DND-41 (cell line): ENCODE data around the gene CHAT.

ENCODE experiments used
- ATAC-seq: fragments of 200-7000 bp; cut with Tn5 transposase; 3 replicates; pipeline ENCODE4 v1.9.1; 2021; ENCODE audit warnings: low read depth; ENCODE audit not compliant: insufficient read depth
- DNase-seq: peaks from one replicate; pipeline ENCODE4 v3.0.0-alpha.2; 2020
- H2AFZ ChIP-seq: 2 replicates; pipeline ENCODE4 v1.6.0; 2012; ENCODE audit warnings: low read depth, low read length
- H3K27ac ChIP-seq: 2 replicates; pipeline ENCODE4 v1.5.1; 2012; ENCODE audit warnings: low read length, inconsistent platforms
- H3K27me3 ChIP-seq: fragments of 200-600 bp; sonication (generic); 2 replicates; pipeline ENCODE4 v1.6.0; 2012; ENCODE audit warnings: low read length, mild to moderate bottlenecking, inconsistent platforms; ENCODE audit not compliant: insufficient read depth, poor library complexity
- H3K36me3 ChIP-seq: 2 replicates; pipeline ENCODE4 v1.5.1; 2012; ENCODE audit warnings: low read length, inconsistent platforms; ENCODE audit not compliant: insufficient read depth
- H3K4me1 ChIP-seq: 2 replicates; pipeline ENCODE4 v1.5.1; 2012; ENCODE audit warnings: mild to moderate bottlenecking, low read length; ENCODE audit not compliant: insufficient read depth
- H3K4me2 ChIP-seq: 2 replicates; pipeline ENCODE4 v1.6.0; 2012; ENCODE audit warnings: mild to moderate bottlenecking, moderate library complexity, low read length, inconsistent platforms; ENCODE audit not compliant: insufficient read depth
- H3K4me3 ChIP-seq, 2 experiments: fragments of 200-600 bp in 1 of 2; shearing (Covaris generic) in 1 of 2; 2 replicates each; pipeline ENCODE4 v1.5.1; 2012 to 2016; ENCODE audit warnings: inconsistent platforms in 2 of 2, low read length in 2 of 2, mild to moderate bottlenecking in 2 of 2, low read depth in 1 of 2, moderate library complexity in 1 of 2
- H3K79me2 ChIP-seq: 2 replicates; pipeline ENCODE4 v1.6.0; 2012; ENCODE audit warnings: low read length, inconsistent platforms; ENCODE audit not compliant: insufficient read depth
- H3K9ac ChIP-seq: 2 replicates; pipeline ENCODE4 v1.6.0; 2012; ENCODE audit warnings: low read depth, mild to moderate bottlenecking, inconsistent platforms, low read length, moderate library complexity
- H3K9me3 ChIP-seq: 2 replicates; pipeline ENCODE4 v1.5.1; 2012; ENCODE audit warnings: low read length, moderate library complexity, mild to moderate bottlenecking, inconsistent platforms; ENCODE audit not compliant: insufficient read depth, severe bottlenecking
- H4K20me1 ChIP-seq: 2 replicates; pipeline ENCODE4 v1.6.0; 2012; ENCODE audit warnings: low read length; ENCODE audit not compliant: insufficient read depth
- EZH2 ChIP-seq: IDR thresholded peaks from 3 replicates; pipeline ENCODE4 v1.6.1; 2012; ENCODE audit warnings: borderline replicate concordance, low read depth, mild to moderate bottlenecking, moderate library complexity, low read length, inconsistent platforms; ENCODE audit not compliant: severe bottlenecking
- TF ChIP-seq, protein P1 (sequence below): IDR thresholded peaks from 2 replicates; pipeline ENCODE4 v1.5.1; 2012; ENCODE audit warnings: borderline replicate concordance, low read length, moderate library complexity, mild to moderate bottlenecking; ENCODE audit not compliant: poor library complexity, severe bottlenecking; ENCODE audit errors: extremely low read depth

Gene CHAT

DNA sequence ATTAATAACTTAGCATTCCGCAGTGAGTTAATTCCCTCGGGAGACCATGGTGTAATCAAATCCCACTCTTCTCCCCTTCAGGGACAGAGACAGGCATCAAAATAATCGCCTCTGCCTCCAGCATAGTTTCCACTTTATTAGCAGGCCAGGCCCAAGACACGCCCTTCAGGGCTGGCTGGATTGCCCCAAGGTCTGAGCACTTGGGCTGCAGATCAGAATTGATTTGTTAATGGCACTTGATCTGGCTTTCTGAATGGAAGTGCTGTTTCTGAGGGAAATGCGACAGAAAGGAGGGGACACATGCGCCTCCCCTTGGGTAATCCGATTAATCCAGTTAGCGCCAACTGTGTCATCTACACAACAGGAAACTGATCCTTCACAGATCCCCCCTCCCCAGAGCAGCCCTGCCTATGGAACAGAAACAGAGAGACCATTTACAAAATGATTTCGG, 15.6 kb downstream of the CHAT start:
- Histone ChIP-seq H3K9ac (no peak overlapping the region), H3K79me2 (no peaks in the 10 kb centered on the region), H3K27me3 (no peaks in the 10 kb centered on the region), H4K20me1 (no peaks in the 10 kb centered on the region), H3K36me3 (no peaks in the 10 kb centered on the region), H2AFZ (no peak overlapping the region), H3K9me3 (no peaks in the 10 kb centered on the region), H3K4me2 (no peak overlapping the region), H3K4me1 (no peaks in the 10 kb centered on the region), H3K4me3 (no peak overlapping the region), H3K27ac (no peak overlapping the region)
- no peak for ATAC-seq
- no peak for DNase-seq
- TF ChIP-seq EZH2 = no peak
- TF ChIP-seq, protein P1, sequence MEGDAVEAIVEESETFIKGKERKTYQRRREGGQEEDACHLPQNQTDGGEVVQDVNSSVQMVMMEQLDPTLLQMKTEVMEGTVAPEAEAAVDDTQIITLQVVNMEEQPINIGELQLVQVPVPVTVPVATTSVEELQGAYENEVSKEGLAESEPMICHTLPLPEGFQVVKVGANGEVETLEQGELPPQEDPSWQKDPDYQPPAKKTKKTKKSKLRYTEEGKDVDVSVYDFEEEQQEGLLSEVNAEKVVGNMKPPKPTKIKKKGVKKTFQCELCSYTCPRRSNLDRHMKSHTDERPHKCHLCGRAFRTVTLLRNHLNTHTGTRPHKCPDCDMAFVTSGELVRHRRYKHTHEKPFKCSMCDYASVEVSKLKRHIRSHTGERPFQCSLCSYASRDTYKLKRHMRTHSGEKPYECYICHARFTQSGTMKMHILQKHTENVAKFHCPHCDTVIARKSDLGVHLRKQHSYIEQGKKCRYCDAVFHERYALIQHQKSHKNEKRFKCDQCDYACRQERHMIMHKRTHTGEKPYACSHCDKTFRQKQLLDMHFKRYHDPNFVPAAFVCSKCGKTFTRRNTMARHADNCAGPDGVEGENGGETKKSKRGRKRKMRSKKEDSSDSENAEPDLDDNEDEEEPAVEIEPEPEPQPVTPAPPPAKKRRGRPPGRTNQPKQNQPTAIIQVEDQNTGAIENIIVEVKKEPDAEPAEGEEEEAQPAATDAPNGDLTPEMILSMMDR = no peak

DNA sequence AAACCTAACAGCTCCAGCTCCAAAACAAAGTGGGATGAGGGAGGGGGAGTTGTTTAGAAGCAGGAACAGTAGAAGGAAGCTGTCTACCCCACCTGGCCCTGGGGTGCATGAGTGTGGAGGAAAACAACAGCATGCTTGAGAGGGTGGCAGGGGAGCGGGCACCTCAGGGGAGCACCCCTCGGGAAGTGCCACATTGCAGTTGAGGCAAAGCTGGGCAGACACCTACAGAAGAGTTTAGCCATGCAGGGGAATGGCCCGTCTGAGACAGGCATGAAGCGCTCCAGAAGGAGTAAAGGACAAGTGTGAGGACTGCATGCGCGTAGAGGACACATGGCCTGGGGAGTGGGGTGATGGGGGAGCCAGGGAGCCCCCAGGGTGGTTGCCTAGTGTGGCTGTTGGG, 18.1 kb downstream of the CHAT start:
- Histone ChIP-seq H3K4me1 (no peaks in the 10 kb centered on the region), H3K4me3 (no peak overlapping the region), H3K36me3 (no peaks in the 10 kb centered on the region), H3K9me3 (no peaks in the 10 kb centered on the region), H3K9ac (no peak overlapping the region), H2AFZ (no peak overlapping the region), H3K27me3 (no peaks in the 10 kb centered on the region), H3K79me2 (no peaks in the 10 kb centered on the region), H3K27ac (no peak overlapping the region), H4K20me1 (no peaks in the 10 kb centered on the region), H3K4me2 (no peak overlapping the region)
- TF ChIP-seq, protein P1 = no peak
- TF ChIP-seq EZH2 = no peak
- DNase-seq (no peak), ATAC-seq (no peak)

DNA sequence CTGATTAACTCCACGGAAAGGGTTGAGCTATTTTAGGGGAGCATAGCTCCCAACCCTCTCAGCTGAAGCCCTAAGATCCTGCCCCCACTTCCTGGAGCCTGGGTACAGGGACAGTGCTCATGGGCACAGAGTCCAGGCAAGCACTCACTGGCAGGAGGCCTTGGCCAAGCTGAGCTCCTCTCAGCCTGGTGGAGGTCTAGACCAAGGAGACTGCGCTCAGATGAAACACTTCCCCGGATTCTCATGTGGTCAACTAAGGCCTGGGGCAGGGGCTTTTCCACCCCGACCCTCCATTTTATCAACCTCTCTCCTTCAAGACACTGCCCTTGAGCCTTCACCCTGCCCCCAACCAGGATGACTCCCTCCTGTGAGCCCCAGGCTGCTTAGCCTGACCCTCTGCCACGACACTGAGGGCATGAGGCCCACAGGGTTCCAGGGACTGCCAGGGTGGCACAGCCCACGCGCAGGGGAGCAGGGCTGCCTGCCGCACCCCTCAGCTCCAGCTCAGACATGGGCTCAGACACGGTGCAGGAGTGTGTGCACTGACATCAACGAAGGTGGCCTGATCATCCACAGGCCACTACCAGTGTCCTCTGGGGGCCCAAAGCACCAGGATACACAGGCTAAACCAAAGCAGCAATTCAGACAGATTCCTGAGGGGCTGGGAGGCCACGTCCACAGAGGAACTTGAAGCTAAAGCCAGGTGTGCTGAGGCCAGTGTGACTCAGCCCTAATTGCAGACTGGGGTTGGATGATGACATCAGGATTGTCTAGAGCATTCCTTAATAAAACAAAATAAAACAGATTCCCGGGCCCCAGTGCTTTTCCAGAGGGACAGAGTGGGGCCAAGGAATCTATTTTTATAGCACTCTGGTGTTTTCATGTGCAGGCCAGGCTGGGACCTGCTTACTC, 18.8 kb downstream of the CHAT start:
- TF ChIP-seq, protein P1 = no peak
- no peak for TF ChIP-seq EZH2
- H3K27me3 ChIP-seq = no peaks in the 10 kb centered on the region
- H3K4me3 ChIP-seq = no peak overlapping the region
- H3K27ac ChIP-seq = no peak overlapping the region
- no peaks in the 10 kb centered on the region for H4K20me1 ChIP-seq
- no peaks in the 10 kb centered on the region for H3K79me2 ChIP-seq
- no peak overlapping the region for H3K9ac ChIP-seq
- H3K4me2 ChIP-seq = no peak overlapping the region
- DNase-seq (no peak), ATAC-seq (no peak)
- H3K4me1 ChIP-seq = no peaks in the 10 kb centered on the region
- no peaks in the 10 kb centered on the region for H3K36me3 ChIP-seq
- no peak overlapping the region for H2AFZ ChIP-seq
- H3K9me3 ChIP-seq = no peaks in the 10 kb centered on the region
